ENCODE results near the gene IKZF3. TPM values are rescaled to one million over a fixed set of nuclear protein-coding genes. Genes with fewer than 3 reads are reported as not detected.

The IKZF3 gene
- total and polyA plus RNA-seq, 7 donors = 0.01 to 0.82 (median 0.14) TPM

DNA sequence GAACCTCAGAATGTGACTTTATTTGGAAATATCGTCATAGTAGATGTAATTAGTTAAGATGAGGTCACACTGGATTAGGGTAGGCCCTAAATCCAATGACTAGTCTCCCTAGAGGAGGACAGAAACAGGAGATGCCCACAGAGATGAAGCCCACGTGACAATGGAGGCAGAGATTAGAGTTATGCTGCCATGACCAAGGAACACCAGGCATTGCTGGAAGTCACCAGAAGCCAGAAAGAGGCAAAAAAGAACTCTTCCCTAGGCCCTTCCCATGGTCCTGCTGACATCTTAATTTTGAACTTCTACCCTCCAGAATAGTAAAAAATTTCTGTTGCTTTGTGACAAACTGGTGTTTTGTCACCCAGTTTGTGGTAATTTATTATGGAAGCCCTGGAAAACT lies 49.6 kb downstream of the IKZF3 start:
- Histone ChIP-seq H3K9me3 (no peaks in the 10 kb centered on the region), H3K36me3 (ENCODE audit: insufficient read depth in 1 of 2, low read depth in 1 of 2) (no peaks in the 10 kb centered on the region), H3K4me3 (no peak overlapping the region), H3K4me1 (peaks cover 6% of the 10 kb centered on the region), H3K27me3 (ENCODE audit: insufficient read depth in 3 of 3, low read length in 2 of 3) (peaks cover 0 to 3% (median 0%) of the 10 kb centered on the region in 3 donors), H3K27ac (no peak overlapping the region)
- ATAC-seq (no peak), DNase-seq (no peak)
- intact Hi-C loops (cut with DNase I) = no loop called here
- TF ChIP-seq, protein P1, sequence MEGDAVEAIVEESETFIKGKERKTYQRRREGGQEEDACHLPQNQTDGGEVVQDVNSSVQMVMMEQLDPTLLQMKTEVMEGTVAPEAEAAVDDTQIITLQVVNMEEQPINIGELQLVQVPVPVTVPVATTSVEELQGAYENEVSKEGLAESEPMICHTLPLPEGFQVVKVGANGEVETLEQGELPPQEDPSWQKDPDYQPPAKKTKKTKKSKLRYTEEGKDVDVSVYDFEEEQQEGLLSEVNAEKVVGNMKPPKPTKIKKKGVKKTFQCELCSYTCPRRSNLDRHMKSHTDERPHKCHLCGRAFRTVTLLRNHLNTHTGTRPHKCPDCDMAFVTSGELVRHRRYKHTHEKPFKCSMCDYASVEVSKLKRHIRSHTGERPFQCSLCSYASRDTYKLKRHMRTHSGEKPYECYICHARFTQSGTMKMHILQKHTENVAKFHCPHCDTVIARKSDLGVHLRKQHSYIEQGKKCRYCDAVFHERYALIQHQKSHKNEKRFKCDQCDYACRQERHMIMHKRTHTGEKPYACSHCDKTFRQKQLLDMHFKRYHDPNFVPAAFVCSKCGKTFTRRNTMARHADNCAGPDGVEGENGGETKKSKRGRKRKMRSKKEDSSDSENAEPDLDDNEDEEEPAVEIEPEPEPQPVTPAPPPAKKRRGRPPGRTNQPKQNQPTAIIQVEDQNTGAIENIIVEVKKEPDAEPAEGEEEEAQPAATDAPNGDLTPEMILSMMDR (IDR thresholded peaks at IDR 0.05) = no peak
- WGBS, 3 donors = 68 to 74% (median 71%) methylated on average over 2 of the region's 2 CpGs

DNA sequence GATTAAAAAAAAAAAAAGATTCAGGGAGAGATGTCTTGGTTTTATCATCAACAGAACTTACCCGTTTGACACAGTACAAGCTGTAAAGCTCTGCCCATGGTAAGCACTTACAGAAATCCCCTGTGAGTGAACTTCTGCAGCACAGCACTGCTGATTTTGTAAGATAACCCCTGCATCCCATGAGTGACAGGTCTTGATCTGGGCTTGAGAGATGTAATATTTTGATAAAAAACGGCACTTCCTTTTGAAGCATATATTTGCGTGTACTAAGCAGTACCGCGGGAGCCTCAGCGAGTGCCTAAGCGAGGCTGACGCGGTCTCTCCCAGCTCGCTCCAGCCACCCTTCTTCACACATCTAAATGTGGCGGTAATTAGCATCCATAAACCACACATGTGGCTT lies 50.5 kb downstream of the IKZF3 start:
- peak in 1 of 2 donors; percentile 39 for DNase-seq
- Histone ChIP-seq H3K4me3 (no peak overlapping the region), H3K27ac (no peak overlapping the region), H3K4me1 (peaks cover 6% of the 10 kb centered on the region), H3K27me3 (ENCODE audit: insufficient read depth in 3 of 3, low read length in 2 of 3) (peaks cover 0 to 3% (median 0%) of the 10 kb centered on the region in 3 donors), H3K36me3 (ENCODE audit: insufficient read depth in 1 of 2, low read depth in 1 of 2) (no peaks in the 10 kb centered on the region), H3K9me3 (no peaks in the 10 kb centered on the region)
- TF ChIP-seq, protein P1 (IDR thresholded peaks at IDR 0.05) = no peak
- 69 to 75% (median 75%) methylated on average over 11 of the region's 11 CpGs for WGBS, 3 donors
- ATAC-seq = no peak
- intact Hi-C loops (cut with DNase I) = no loop called here

DNA sequence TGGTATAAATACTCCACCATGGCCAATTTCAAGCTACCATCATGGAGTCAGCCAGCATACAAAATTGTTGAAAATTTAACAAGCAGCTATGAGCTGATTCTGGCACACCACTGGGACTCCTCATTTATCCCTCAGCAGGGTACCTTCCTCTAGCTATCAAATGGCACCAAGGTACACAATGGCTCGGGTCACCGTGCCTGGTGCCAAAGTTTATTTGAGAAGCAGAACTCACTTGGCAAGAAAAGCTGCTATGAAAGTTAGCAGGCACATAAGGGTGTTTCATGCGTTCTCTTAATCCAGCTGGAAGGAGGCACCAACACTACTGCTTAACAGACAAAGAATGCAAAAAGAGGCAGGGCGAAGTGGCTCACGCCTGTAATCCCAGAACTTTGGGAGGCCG lies 51.6 kb downstream of the IKZF3 start:
- intact Hi-C loops (cut with DNase I) = no loop called here
- DNase-seq (no peak), ATAC-seq (peak in 1 of 4 donors; percentile 56)
- H3K4me3 ChIP-seq = no peak overlapping the region
- H3K9me3 ChIP-seq = no peaks in the 10 kb centered on the region
- WGBS, 3 donors = 23 to 52% (median 31%) methylated on average over 6 of the region's 6 CpGs
- H3K4me1 ChIP-seq = peaks cover 6% of the 10 kb centered on the region
- TF ChIP-seq, protein P1 (IDR thresholded peaks at IDR 0.05) = no peak
- H3K27me3 ChIP-seq (ENCODE audit: insufficient read depth in 3 of 3, low read length in 2 of 3) = peaks cover 0 to 3% (median 0%) of the 10 kb centered on the region in 3 donors
- H3K36me3 ChIP-seq (ENCODE audit: insufficient read depth in 1 of 2, low read depth in 1 of 2) = no peaks in the 10 kb centered on the region
- no peak overlapping the region for H3K27ac ChIP-seq

DNA sequence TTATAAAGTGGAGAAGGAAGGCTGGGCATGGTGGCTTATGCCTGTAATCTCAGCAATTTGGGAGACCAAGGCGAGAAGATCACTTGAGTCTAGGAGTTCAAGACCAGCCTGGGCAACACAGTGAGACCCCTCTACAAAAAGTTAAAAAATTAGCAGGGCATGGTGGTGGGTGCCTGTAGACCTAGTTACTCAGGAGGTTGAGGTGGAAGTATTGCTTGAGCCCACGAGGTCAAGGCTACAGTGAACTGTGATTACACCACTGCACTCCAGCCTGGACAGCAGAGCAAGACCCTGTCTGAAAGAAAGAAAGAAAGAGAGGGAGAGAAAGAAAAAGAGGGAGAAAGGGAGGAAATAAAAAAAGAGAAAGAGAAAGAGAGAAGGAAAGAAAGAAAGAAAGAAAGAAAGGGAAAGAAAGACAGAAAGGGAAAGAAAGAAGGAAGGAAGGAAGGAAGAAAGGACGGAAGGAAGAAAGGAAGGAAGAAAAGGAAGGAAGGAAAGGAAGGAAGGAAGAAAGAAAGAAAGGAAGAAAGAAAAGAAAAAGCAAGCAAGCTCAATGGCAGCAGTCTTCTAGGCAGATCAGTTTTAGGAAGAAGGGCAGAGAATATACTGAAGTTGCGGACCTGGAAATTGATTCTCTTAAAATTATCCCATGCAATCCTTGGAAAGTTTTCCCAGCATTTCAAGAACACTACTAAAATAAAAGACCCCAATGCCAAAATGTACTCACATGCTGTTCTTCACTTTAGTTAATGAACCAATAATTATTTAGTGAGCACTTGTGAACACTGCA lies 53.0 kb downstream of the IKZF3 start:
- ATAC-seq = no peak
- TF ChIP-seq, protein P1 (IDR thresholded peaks at IDR 0.05) = no peak
- DNase-seq = no peak
- no peaks in the 10 kb centered on the region for H3K9me3 ChIP-seq
- WGBS, 3 donors = 70 to 79% (median 78%) methylated on average over 4 of the region's 4 CpGs
- H3K36me3 ChIP-seq (ENCODE audit: insufficient read depth in 1 of 2, low read depth in 1 of 2) = no peaks in the 10 kb centered on the region
- H3K27me3 ChIP-seq (ENCODE audit: insufficient read depth in 3 of 3, low read length in 2 of 3) = no peaks in the 10 kb centered on the region
- no peak overlapping the region for H3K4me3 ChIP-seq
- H3K27ac ChIP-seq = no peak overlapping the region
- intact Hi-C loops (cut with DNase I) = no loop called here
- H3K4me1 ChIP-seq = peaks cover 6% of the 10 kb centered on the region

Data from psoas muscle (tissue), 8 donors.